ENCODE data around the gene AP1B1.

GRCh38 chr22:29291215-29291614 is 97.2 kb downstream of the AP1B1 start:
- TF ChIP-seq POLR2A (IDR thresholded peaks at IDR 0.05; ENCODE audit: low read length) (no peak), NFE2L2 (conservative IDR thresholded peaks at IDR 0.05; ENCODE audit: low read length) (no peak), SMC3 (IDR thresholded peaks at IDR 0.05) (no peak), ZC3H11A (IDR thresholded peaks at IDR 0.05) (no peak), EP300 (IDR thresholded peaks at IDR 0.05) (no peak), CHD4 (IDR thresholded peaks at IDR 0.05; ENCODE audit: borderline replicate concordance) (no peak), CBX2 (IDR thresholded peaks at IDR 0.05; ENCODE audit: borderline replicate concordance, low read depth) (no peak), ESRRA (IDR thresholded peaks at IDR 0.05; ENCODE audit: borderline replicate concordance, low read length) (no peak), USF2 (IDR thresholded peaks at IDR 0.05) (no peak), MYC (IDR thresholded peaks at IDR 0.05; ENCODE audit: borderline replicate concordance, low read length) (no peak), ZFP36 (IDR thresholded peaks at IDR 0.05; ENCODE audit: borderline replicate concordance, partially characterized antibody) (no peak), MAX (IDR thresholded peaks at IDR 0.05) (no peak)
- TF ChIP-seq, protein P1, sequence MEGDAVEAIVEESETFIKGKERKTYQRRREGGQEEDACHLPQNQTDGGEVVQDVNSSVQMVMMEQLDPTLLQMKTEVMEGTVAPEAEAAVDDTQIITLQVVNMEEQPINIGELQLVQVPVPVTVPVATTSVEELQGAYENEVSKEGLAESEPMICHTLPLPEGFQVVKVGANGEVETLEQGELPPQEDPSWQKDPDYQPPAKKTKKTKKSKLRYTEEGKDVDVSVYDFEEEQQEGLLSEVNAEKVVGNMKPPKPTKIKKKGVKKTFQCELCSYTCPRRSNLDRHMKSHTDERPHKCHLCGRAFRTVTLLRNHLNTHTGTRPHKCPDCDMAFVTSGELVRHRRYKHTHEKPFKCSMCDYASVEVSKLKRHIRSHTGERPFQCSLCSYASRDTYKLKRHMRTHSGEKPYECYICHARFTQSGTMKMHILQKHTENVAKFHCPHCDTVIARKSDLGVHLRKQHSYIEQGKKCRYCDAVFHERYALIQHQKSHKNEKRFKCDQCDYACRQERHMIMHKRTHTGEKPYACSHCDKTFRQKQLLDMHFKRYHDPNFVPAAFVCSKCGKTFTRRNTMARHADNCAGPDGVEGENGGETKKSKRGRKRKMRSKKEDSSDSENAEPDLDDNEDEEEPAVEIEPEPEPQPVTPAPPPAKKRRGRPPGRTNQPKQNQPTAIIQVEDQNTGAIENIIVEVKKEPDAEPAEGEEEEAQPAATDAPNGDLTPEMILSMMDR (IDR thresholded peaks at IDR 0.05): no peak
- TF ChIP-seq, protein P2, sequence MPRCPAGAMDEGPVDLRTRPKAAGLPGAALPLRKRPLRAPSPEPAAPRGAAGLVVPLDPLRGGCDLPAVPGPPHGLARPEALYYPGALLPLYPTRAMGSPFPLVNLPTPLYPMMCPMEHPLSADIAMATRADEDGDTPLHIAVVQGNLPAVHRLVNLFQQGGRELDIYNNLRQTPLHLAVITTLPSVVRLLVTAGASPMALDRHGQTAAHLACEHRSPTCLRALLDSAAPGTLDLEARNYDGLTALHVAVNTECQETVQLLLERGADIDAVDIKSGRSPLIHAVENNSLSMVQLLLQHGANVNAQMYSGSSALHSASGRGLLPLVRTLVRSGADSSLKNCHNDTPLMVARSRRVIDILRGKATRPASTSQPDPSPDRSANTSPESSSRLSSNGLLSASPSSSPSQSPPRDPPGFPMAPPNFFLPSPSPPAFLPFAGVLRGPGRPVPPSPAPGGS (IDR thresholded peaks at IDR 0.05): no peak

Measured in A549 (cell line).